Progenitor cell of endocrine pancreas (in vitro differentiated cells): Measurements from ENCODE around the gene CDH5. TPM values are rescaled to one million over a fixed set of nuclear protein-coding genes. Genes with fewer than 3 reads are reported as not detected.

Experiments
- DNase-seq: peaks from one replicate; pipeline ENCODE4 v3.0.0; 2021; ENCODE audit warnings: low spot score; ENCODE audit not compliant: unreplicated experiment
- H3K27ac Mint-ChIP-seq: 2 replicates; pipeline ENCODE4 v1.8.0; 2021; ENCODE audit warnings: mild to moderate bottlenecking, moderate library complexity, mixed read lengths
- H3K27me3 Mint-ChIP-seq: 2 replicates; pipeline ENCODE4 v1.8.0; 2021; ENCODE audit warnings: mixed read lengths
- H3K36me3 Mint-ChIP-seq: 2 replicates; pipeline ENCODE4 v1.8.0; 2022; ENCODE audit warnings: mixed read lengths; ENCODE audit not compliant: insufficient read depth
- H3K4me1 Mint-ChIP-seq: 2 replicates; pipeline ENCODE4 v1.8.0; 2021; ENCODE audit warnings: low read depth, mixed read lengths
- H3K4me3 Mint-ChIP-seq: 2 replicates; pipeline ENCODE4 v1.8.0; 2021; ENCODE audit warnings: low read depth, mild to moderate bottlenecking, moderate library complexity, mixed read lengths
- H3K9me3 Mint-ChIP-seq: 2 replicates; pipeline ENCODE4 v1.8.0; 2021; ENCODE audit warnings: low read depth, mixed read lengths
- CTCF ChIP-seq: fragments of 200-600 bp; sonication (generic); IDR thresholded peaks from one replicate; pipeline ENCODE4 v1.5.0; 2021; ENCODE audit warnings: antibody characterized with exemption, mild to moderate bottlenecking; ENCODE audit not compliant: unreplicated experiment
- total RNA-seq: library from RNA; stranded (reverse); gene quantifications from 2 replicates; pipeline ENCODE4 v1.2.1, GENCODE V29; 2021

The CDH5 gene
- total RNA-seq, 1 donor from 2014 or later, result 0.36 TPM

GRCh38 chr16:66370786-66371684 lies 4.5 kb downstream of the CDH5 start:
- H3K4me3 Mint-ChIP-seq, result no peak overlapping the region
- peaks cover 5% of the 10 kb centered on the region for H3K27me3 Mint-ChIP-seq
- H3K36me3 Mint-ChIP-seq, result no peaks in the 10 kb centered on the region
- H3K4me1 Mint-ChIP-seq, result no peaks in the 10 kb centered on the region
- peak overlapping the region; percentile 47 for H3K27ac Mint-ChIP-seq
- TF ChIP-seq CTCF, result no peak
- H3K9me3 Mint-ChIP-seq, result no peaks in the 10 kb centered on the region
- DNase-seq, result no peak

- no peak overlapping the region for H3K27ac Mint-ChIP-seq
- peaks cover 5% of the 10 kb centered on the region for H3K27me3 Mint-ChIP-seq
- DNase-seq, result no peak
- H3K9me3 Mint-ChIP-seq, result no peaks in the 10 kb centered on the region
- no peak overlapping the region for H3K4me3 Mint-ChIP-seq
- no peak for TF ChIP-seq CTCF
- H3K4me1 Mint-ChIP-seq, result no peaks in the 10 kb centered on the region
- no peaks in the 10 kb centered on the region for H3K36me3 Mint-ChIP-seq
Measured at GRCh38 chr16:66372078-66372897, 5.8 kb downstream of the CDH5 start.

- peaks cover 4% of the 10 kb centered on the region for H3K27me3 Mint-ChIP-seq
- no peak for TF ChIP-seq CTCF
- no peak overlapping the region for H3K4me3 Mint-ChIP-seq
- H3K27ac Mint-ChIP-seq, result no peak overlapping the region
- no peak for DNase-seq
- no peaks in the 10 kb centered on the region for H3K9me3 Mint-ChIP-seq
- H3K36me3 Mint-ChIP-seq, result no peaks in the 10 kb centered on the region
- no peaks in the 10 kb centered on the region for H3K4me1 Mint-ChIP-seq
Measured at GRCh38 chr16:66372898-66373155, 6.3 kb downstream of the CDH5 start.

DNA sequence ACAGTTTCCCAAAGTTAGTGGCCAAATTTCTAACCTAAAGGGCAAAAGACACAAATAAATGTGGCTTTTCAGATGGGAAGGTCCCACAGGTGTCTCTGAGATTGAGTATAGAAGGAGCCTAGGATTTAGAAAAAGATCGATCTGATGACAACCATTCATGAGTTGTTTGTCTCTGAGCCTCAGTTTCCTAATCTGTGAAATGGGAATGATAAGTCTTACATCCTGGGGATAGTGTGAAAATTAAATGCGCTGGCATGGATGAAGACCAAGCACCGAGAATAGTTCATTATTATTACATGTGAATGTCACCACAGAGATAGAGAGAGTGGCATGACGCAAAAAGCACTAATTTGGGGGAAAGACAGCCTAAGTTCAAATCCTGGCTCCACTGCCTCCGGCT lies 7.2 kb downstream of the CDH5 start:
- no peak overlapping the region for H3K27ac Mint-ChIP-seq
- TF ChIP-seq CTCF, result no peak
- no peak for DNase-seq
- no peaks in the 10 kb centered on the region for H3K36me3 Mint-ChIP-seq
- no peaks in the 10 kb centered on the region for H3K9me3 Mint-ChIP-seq
- peaks cover 1% of the 10 kb centered on the region for H3K4me1 Mint-ChIP-seq
- H3K4me3 Mint-ChIP-seq, result no peak overlapping the region
- peaks cover 3% of the 10 kb centered on the region for H3K27me3 Mint-ChIP-seq

GRCh38 chr16:66374176-66374575 lies 7.7 kb downstream of the CDH5 start:
- H3K27ac Mint-ChIP-seq, result no peak overlapping the region
- no peaks in the 10 kb centered on the region for H3K36me3 Mint-ChIP-seq
- DNase-seq, result no peak
- no peaks in the 10 kb centered on the region for H3K9me3 Mint-ChIP-seq
- H3K27me3 Mint-ChIP-seq, result peaks cover 3% of the 10 kb centered on the region
- no peak overlapping the region for H3K4me3 Mint-ChIP-seq
- TF ChIP-seq CTCF, result no peak
- H3K4me1 Mint-ChIP-seq, result peaks cover 3% of the 10 kb centered on the region
